ENCODE results near the gene TSC2. TPM values are rescaled to one million over a fixed set of nuclear protein-coding genes. Genes with fewer than 3 reads are reported as not detected.

TSC2 gene
- total and polyA plus RNA-seq, 2 of the 13 experiments (the other 11 are each of a cell fraction or from before 2014, with no cell fraction given): 19.6 to 40.4 TPM

GRCh38 chr16:2009791-2010510 lies 37.8 kb upstream of the TSC2 start, which contains the start of gene ZNF598 (continued):
- TF ChIP-seq, protein P1, sequence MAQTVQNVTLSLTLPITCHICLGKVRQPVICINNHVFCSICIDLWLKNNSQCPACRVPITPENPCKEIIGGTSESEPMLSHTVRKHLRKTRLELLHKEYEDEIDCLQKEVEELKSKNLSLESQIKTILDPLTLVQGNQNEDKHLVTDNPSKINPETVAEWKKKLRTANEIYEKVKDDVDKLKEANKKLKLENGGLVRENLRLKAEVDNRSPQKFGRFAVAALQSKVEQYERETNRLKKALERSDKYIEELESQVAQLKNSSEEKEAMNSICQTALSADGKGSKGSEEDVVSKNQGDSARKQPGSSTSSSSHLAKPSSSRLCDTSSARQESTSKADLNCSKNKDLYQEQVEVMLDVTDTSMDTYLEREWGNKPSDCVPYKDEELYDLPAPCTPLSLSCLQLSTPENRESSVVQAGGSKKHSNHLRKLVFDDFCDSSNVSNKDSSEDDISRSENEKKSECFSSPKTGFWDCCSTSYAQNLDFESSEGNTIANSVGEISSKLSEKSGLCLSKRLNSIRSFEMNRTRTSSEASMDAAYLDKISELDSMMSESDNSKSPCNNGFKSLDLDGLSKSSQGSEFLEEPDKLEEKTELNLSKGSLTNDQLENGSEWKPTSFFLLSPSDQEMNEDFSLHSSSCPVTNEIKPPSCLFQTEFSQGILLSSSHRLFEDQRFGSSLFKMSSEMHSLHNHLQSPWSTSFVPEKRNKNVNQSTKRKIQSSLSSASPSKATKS (CRISPR knock-in tag; IDR thresholded peaks at IDR 0.05): no peak
- TF ChIP-seq ZNF547 (CRISPR knock-in tag; IDR thresholded peaks at IDR 0.05): peak; percentile 83
- no peak; the same call in 1 of the 2 replicates for TF ChIP-seq TBX2 (CRISPR knock-in tag; IDR thresholded peaks at IDR 0.05; ENCODE audit: borderline replicate concordance)
- peak; percentile 55 for TF ChIP-seq PHF21A (CRISPR knock-in tag; IDR thresholded peaks at IDR 0.05)
- peak; percentile 78 for TF ChIP-seq ZNF883 (CRISPR knock-in tag; IDR thresholded peaks at IDR 0.05; ENCODE audit: not compliant biosample characterization)
- TF ChIP-seq ZNF629 (CRISPR knock-in tag; conservative IDR thresholded peaks at IDR 0.05): no peak
- no peak for TF ChIP-seq ZNF7 (CRISPR knock-in tag; IDR thresholded peaks at IDR 0.05)
- no peak for TF ChIP-seq ZNF331 (CRISPR knock-in tag; IDR thresholded peaks at IDR 0.05)
- TF ChIP-seq, protein P2, sequence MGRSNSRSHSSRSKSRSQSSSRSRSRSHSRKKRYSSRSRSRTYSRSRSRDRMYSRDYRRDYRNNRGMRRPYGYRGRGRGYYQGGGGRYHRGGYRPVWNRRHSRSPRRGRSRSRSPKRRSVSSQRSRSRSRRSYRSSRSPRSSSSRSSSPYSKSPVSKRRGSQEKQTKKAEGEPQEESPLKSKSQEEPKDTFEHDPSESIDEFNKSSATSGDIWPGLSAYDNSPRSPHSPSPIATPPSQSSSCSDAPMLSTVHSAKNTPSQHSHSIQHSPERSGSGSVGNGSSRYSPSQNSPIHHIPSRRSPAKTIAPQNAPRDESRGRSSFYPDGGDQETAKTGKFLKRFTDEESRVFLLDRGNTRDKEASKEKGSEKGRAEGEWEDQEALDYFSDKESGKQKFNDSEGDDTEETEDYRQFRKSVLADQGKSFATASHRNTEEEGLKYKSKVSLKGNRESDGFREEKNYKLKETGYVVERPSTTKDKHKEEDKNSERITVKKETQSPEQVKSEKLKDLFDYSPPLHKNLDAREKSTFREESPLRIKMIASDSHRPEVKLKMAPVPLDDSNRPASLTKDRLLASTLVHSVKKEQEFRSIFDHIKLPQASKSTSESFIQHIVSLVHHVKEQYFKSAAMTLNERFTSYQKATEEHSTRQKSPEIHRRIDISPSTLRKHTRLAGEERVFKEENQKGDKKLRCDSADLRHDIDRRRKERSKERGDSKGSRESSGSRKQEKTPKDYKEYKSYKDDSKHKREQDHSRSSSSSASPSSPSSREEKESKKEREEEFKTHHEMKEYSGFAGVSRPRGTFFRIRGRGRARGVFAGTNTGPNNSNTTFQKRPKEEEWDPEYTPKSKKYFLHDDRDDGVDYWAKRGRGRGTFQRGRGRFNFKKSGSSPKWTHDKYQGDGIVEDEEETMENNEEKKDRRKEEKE (IDR thresholded peaks at IDR 0.05): no peak
- TF ChIP-seq ZNF17 (CRISPR knock-in tag; IDR thresholded peaks at IDR 0.05): no peak
- TF ChIP-seq, protein P3, sequence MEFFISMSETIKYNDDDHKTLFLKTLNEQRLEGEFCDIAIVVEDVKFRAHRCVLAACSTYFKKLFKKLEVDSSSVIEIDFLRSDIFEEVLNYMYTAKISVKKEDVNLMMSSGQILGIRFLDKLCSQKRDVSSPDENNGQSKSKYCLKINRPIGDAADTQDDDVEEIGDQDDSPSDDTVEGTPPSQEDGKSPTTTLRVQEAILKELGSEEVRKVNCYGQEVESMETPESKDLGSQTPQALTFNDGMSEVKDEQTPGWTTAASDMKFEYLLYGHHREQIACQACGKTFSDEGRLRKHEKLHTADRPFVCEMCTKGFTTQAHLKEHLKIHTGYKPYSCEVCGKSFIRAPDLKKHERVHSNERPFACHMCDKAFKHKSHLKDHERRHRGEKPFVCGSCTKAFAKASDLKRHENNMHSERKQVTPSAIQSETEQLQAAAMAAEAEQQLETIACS (CRISPR knock-in tag; IDR thresholded peaks at IDR 0.05): peak; percentile 58; the same call in 1 of the 2 replicates
- TF ChIP-seq ZBTB3 (CRISPR knock-in tag; IDR thresholded peaks at IDR 0.05; ENCODE audit: borderline replicate concordance, low read depth): no peak
- peak; percentile 47 for TF ChIP-seq ZMYM4 (CRISPR knock-in tag; IDR thresholded peaks at IDR 0.05)
- TF ChIP-seq MLLT10 (CRISPR knock-in tag; IDR thresholded peaks at IDR 0.05): no peak
- TF ChIP-seq KLF16 (CRISPR knock-in tag; IDR thresholded peaks at IDR 0.05): no peak; a peak in 1 of 4 replicates
- no peak for TF ChIP-seq ZBTB8A (CRISPR knock-in tag; IDR thresholded peaks at IDR 0.05; ENCODE audit: borderline replicate concordance, low read depth)
- peak; percentile 67; the same call in 1 of the 2 replicates for TF ChIP-seq TGIF2 (CRISPR knock-in tag; IDR thresholded peaks at IDR 0.05)
- TF ChIP-seq FOXJ3 (CRISPR knock-in tag; IDR thresholded peaks at IDR 0.05; ENCODE audit: borderline replicate concordance): no peak
- TF ChIP-seq ZSCAN21 (CRISPR knock-in tag; IDR thresholded peaks at IDR 0.05; ENCODE audit: borderline replicate concordance): no peak
